ENCODE measurements around the gene ABHD15. TPM values are rescaled to one million over a fixed set of nuclear protein-coding genes. Genes with fewer than 3 reads are reported as not detected.

The ABHD15 gene
- total RNA-seq, 1 experiment from 2014 or later = 10.5 TPM

GRCh38 chr17:29546830-29547229, 20.0 kb downstream of the ABHD15 start:
- BruUV-seq (replicated peaks) = no TSS peak
- H3K36me3 ChIP-seq (ENCODE audit: control insufficient read depth, insufficient read depth, low read length) = no peaks in the 10 kb centered on the region
- H3K4me3 Mint-ChIP-seq (ENCODE audit: unreplicated experiment) = no peak overlapping the region
- no peaks in the 10 kb centered on the region for H3K9me3 Mint-ChIP-seq (ENCODE audit: unreplicated experiment)
- POLR2A ChIA-PET = no interaction called here
- no peak for TF ChIP-seq CTCF (IDR thresholded peaks at IDR 0.05; ENCODE audit: insufficient read depth in 1 of 2, low read depth in 1 of 2, low read length in 1 of 2, severe bottlenecking in 1 of 2, unreplicated experiment in 1 of 2)
- H3K4me1 Mint-ChIP-seq (ENCODE audit: low read depth, unreplicated experiment) = no peaks in the 10 kb centered on the region
- H3K36me3 Mint-ChIP-seq (ENCODE audit: insufficient read depth, unreplicated experiment) = peaks cover 52% of the 10 kb centered on the region
- H3K27me3 Mint-ChIP-seq (ENCODE audit: insufficient read depth, unreplicated experiment) = no peaks in the 10 kb centered on the region
- H3K27me3 ChIP-seq (replicated peaks; ENCODE audit: control insufficient read depth, insufficient read depth, low read length) = no peaks in the 10 kb centered on the region
- no peaks in the 10 kb centered on the region for H3K9me3 ChIP-seq
- no peak for DNase-seq
- H3K27ac Mint-ChIP-seq (ENCODE audit: unreplicated experiment) = no peak overlapping the region
- intact Hi-C loops (cut with micrococcal nuclease; ENCODE audit: unreplicated experiment) = no loop called here
- no peak overlapping the region for H3K4me3 ChIP-seq (ENCODE audit: low read depth, low read length)
- H3K4me1 ChIP-seq = no peaks in the 10 kb centered on the region
- CTCF ChIA-PET = no interaction called here

- Mint-ChIP-seq H3K9me3 (ENCODE audit: unreplicated experiment) (no peaks in the 10 kb centered on the region), H3K4me1 (ENCODE audit: low read depth, unreplicated experiment) (no peaks in the 10 kb centered on the region), H3K27ac (ENCODE audit: unreplicated experiment) (no peak overlapping the region), H3K36me3 (ENCODE audit: insufficient read depth, unreplicated experiment) (peaks cover 60% of the 10 kb centered on the region), H3K4me3 (ENCODE audit: unreplicated experiment) (no peak overlapping the region), H3K27me3 (ENCODE audit: insufficient read depth, unreplicated experiment) (no peaks in the 10 kb centered on the region)
- no peaks in the 10 kb centered on the region for H3K36me3 ChIP-seq (ENCODE audit: control insufficient read depth, insufficient read depth, low read length)
- no peak for TF ChIP-seq CTCF (IDR thresholded peaks at IDR 0.05; ENCODE audit: insufficient read depth in 1 of 2, low read depth in 1 of 2, low read length in 1 of 2, severe bottlenecking in 1 of 2, unreplicated experiment in 1 of 2)
- H3K4me1 ChIP-seq = no peaks in the 10 kb centered on the region
- intact Hi-C loops (cut with micrococcal nuclease; ENCODE audit: unreplicated experiment) = no loop called here
- no TSS peak for BruUV-seq (replicated peaks)
- no peaks in the 10 kb centered on the region for H3K9me3 ChIP-seq
- H3K27me3 ChIP-seq (replicated peaks; ENCODE audit: control insufficient read depth, insufficient read depth, low read length) = no peaks in the 10 kb centered on the region
- no peak overlapping the region for H3K4me3 ChIP-seq (ENCODE audit: low read depth, low read length)
- CTCF ChIA-PET = interaction anchor here (0.5 to 1.0 kb wide), 2 partner anchors 45 to 636 kb away, joined by 3 read pairs; no protein-coding TSS in a partner anchor
- DNase-seq = no peak
- POLR2A ChIA-PET = no interaction called here
Observed at GRCh38 chr17:29546085-29546484, 20.8 kb downstream of the ABHD15 start.

- BruUV-seq (replicated peaks) = no TSS peak
- no peak overlapping the region for H3K4me3 ChIP-seq (ENCODE audit: low read depth, low read length)
- H3K27me3 ChIP-seq (replicated peaks; ENCODE audit: control insufficient read depth, insufficient read depth, low read length) = no peaks in the 10 kb centered on the region
- no peaks in the 10 kb centered on the region for H3K27me3 Mint-ChIP-seq (ENCODE audit: insufficient read depth, unreplicated experiment)
- POLR2A ChIA-PET = no interaction called here
- H3K36me3 Mint-ChIP-seq (ENCODE audit: insufficient read depth, unreplicated experiment) = peaks cover 80% of the 10 kb centered on the region
- CTCF ChIA-PET = no interaction called here
- no peak for DNase-seq
- no peak overlapping the region for H3K27ac Mint-ChIP-seq (ENCODE audit: unreplicated experiment)
- no peak for TF ChIP-seq CTCF (IDR thresholded peaks at IDR 0.05; ENCODE audit: insufficient read depth in 1 of 2, low read depth in 1 of 2, low read length in 1 of 2, severe bottlenecking in 1 of 2, unreplicated experiment in 1 of 2)
- H3K9me3 ChIP-seq = no peaks in the 10 kb centered on the region
- H3K4me3 Mint-ChIP-seq (ENCODE audit: unreplicated experiment) = no peak overlapping the region
- no peaks in the 10 kb centered on the region for H3K9me3 Mint-ChIP-seq (ENCODE audit: unreplicated experiment)
- intact Hi-C loops (cut with micrococcal nuclease; ENCODE audit: unreplicated experiment) = no loop called here
- H3K36me3 ChIP-seq (ENCODE audit: control insufficient read depth, insufficient read depth, low read length) = no peaks in the 10 kb centered on the region
- H3K4me1 Mint-ChIP-seq (ENCODE audit: low read depth, unreplicated experiment) = no peaks in the 10 kb centered on the region
- no peaks in the 10 kb centered on the region for H3K4me1 ChIP-seq
Observed at GRCh38 chr17:29544066-29544465, 22.8 kb downstream of the ABHD15 start.

Data from Caco-2 (cell line).